Esophagus mucosa (tissue), 1 donor: ENCODE results near the gene TENM4. TPM values are rescaled to one million over a fixed set of nuclear protein-coding genes. Genes with fewer than 3 reads are reported as not detected.

Source experiments
- ATAC-seq: fragments of 200-7000 bp; cut with Tn5 transposase; one replicate; pipeline ENCODE4 v1.9.1; 2020
- total RNA-seq: library from RNA; stranded (reverse); gene quantifications from one replicate; pipeline ENCODE4 v1.2.4, GENCODE V29; 2023
- donor health status: DM: yes; HTN: yes; CAD: no.

TENM4 gene
- total RNA-seq, 1 donor from 2014 or later, result 21.8 TPM

DNA sequence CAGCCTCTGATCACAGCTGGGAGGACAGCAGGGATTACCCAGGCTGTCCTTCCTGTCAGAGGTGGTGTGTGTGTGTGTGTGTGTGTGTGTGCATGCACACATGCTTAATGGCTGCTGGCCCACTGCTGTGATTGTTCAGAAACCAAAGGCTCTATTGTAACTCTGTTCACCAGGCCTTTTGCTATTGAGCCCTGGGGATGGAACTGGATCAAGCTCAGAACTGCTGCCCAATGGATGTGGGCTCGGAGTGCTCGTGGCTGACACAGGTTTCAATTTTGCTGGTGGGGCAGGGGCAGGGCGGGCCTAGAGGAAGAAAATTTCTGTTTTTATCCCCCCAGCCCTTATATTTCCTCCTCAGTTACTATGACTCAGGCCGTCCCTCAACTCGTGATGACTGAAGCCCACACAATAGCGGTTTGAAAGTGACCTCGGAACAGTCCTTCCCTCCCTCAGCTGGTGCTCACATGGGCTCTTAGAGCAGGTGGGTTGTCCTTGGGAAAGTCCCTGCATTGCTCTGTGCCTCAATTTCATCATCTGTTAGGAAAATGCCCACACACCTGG, 359.3 kb downstream of the TENM4 start:
- ATAC-seq, result no peak

DNA sequence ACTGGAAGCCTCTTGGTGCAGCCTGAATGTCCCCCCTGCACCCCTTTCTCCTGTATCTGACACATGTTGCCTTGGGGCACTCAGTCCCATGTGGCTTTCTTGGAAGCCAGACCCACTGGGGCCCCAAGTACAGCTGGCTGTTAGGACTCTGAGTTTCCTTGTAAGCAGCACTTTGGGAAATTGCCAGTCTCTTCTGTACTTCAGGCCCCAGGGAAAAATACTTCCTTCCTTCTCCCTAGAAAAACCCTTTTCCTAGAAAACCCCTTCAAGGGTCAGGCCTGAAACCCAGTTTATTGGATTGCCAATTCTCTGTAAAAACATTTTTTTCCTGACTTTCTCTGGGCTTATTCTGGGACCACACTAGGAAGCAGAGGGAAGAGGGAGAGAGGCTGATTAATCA, 360.3 kb downstream of the TENM4 start:
- ATAC-seq, result no peak

DNA sequence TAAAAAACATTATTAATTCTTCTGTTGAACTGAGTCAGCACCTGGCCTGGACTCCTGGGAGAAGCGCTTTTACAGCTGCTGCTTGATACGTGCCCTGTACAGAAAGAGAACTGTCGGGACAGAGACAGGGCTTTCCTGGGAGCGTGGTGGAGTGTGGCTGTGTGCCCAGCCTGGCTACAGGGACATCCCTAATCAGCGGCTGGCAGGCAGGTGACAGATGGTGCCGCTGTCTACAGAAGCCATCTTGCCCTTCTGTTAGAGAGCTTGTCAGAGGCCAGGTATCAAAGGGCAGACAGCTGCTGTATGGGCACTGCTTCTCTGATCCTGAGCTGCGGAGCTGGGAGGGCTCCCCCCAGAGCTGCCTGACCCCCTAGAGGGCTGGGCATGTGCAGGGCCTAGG, 361.8 kb downstream of the TENM4 start:
- ATAC-seq, result peak; percentile 31

DNA sequence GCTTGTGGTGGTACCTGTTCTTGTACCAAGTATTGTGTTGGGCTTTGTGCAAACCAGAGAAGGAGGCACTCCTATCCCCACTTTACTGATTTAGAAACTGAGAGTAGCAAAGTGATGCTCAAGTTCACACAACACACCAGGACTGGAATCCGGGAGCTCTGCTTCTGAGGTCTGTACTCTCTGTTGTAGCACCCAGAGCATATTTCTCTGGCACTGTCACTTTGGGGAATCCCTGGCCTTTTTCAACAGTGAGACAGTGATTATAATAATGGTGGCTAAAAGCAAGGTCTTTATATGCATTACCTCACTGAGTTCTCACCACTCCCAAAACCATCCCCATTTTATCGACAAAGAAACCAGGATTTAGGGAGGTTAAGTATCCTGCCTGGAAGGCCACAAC, 362.4 kb downstream of the TENM4 start:
- ATAC-seq, result no peak

DNA sequence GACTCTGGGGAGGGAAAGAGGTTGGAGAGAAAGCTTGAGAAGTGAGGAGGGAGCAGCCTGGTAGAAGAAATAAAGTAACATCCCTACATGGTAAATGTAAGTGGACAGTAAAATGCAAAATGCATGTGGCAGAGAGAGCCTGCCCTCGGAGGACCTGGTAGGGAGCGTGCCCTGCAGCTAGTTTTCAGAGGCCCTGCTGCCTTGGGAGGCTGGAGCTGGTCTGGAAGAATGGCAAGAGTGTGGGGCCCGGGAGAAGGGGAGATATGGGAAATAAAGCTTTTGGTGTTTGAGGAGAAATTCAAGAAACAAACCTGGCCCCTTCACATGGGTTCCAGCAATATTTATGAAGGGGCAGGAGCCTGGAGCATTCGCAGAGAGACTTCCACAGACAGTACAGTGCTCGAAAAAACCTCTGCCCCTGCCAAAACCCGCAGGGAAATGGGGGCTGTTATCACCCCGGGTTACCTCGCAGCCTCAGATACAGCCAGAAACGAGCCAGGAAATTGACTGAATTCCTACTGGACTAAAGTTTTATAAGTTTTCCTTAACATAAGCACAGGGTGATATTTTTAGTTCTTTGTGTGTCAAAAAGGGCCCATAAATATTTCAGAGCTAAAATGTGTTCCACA, 363.0 kb downstream of the TENM4 start:
- no peak for ATAC-seq

DNA sequence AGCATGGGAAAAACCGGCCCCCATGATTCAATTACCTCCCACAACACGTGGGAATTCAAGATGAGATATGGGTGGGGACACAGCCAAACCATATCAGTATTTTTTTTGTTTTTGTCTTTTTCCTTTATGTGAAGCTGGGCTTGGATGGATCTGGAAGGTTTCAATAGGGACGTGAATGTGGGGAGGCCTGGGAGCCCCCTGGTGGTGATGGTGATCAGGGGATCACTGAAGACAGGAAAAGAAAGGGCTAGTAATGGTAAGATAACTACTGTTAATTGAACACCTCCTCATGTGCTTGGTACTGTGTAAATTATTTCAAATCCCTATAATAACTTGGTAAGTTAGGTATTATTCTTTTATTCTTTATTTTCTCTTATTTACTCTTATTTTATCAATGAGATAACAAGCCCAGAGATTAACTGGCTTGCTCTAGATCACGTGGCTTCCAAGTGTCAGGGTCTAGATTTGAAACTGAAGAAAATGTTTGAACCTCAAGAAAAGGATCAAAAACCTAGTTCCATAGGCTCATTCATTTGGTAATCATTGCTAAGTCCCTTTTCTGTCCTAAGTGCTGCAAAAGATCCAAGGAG, 364.2 kb downstream of the TENM4 start:
- no peak for ATAC-seq

DNA sequence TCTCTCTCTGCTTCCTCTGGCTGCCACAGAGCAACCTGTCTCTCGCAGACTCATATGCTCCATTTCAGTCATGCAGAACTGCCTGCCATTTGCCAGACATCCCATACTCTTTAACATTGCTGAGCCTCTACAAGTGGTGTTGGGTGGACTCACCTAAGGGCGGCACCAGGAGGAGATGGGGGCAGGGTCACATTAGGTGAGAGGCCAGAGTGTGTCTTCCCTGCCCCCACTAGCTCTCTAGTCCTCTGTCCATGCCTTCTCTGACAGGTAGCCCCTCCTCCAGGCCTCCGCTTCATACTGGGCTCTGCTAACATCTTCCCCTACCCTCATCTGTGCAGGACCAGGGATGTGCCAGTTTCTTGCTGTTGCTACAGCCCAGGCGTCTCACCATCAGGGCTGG, 366.3 kb downstream of the TENM4 start:
- no peak for ATAC-seq

DNA sequence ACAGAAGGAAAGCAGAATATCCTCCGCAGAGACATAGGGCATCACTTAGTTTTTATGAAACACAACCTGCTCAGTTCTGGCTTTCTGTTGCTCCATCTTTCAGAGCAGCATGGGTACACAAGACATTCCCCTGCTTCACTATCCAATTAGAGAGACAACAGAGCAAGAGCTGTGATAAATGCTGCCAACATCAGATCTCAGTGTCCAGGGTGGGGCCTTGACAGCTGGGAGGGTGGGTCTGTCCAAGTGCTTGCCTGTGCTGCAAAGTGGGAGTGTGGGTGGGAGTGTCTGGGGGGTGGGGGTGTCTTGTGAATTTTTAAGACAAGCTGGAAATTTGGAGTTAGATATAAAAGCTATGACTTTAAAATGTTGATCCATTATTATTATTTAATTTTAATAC, 369.6 kb downstream of the TENM4 start:
- no peak for ATAC-seq

DNA sequence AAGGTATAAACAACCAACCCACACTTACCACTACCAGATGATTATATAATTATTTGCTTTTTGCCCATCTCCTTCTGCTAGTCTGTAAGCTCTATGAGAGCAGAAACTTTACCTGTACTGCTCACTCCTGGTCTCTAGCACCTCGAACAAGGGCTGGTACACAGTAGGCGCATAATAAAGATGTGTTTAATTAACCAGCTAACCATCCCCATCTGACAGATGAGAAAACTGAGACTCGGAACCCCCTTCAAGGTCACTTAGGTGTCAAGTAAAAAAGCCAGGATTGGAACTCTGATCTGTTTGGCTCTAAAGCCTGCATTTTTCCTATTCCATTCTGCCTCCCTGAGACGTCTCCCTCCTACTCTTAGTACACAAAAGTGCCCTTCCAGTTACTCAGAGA, 370.3 kb downstream of the TENM4 start:
- no peak for ATAC-seq

DNA sequence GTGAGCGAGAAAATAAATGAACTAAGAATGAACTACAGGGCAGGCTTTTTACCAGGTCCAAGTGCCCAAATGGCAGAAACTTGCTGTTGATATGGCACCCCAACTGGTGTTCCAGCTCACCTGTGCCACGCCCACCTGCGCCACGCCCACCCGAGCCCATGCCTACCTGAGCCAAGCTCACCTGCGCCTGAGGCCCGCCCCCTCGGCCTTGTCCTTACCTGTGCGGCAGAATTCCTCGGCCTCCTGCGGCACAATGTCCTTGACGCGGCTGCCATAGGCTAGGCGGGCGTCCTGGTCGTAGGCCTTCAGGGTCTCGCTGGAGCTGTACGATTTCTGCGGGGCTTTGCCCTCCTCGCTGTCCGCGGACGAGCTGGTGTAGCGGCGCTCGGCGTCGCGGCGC, 371.3 kb downstream of the TENM4 start:
- ATAC-seq, result no peak

DNA sequence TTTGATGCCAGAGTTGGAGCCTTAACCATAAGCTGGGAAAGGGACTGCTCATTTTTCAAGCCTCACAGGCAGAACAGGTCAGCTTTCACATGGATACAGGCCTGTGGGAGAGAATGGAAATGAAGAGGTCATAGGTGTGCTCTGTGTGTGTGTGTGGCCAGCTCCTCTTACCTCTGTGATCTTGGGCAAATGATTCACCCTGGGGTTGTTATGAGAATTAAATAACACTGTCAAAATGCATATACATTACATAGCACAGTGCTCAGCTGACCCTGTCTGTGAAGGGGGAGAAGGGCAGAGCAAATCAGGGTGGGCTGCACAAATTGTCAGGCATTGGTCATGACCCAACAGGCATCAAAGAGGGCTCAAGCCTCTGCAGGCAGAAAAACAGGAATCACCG, 372.5 kb downstream of the TENM4 start:
- no peak for ATAC-seq

DNA sequence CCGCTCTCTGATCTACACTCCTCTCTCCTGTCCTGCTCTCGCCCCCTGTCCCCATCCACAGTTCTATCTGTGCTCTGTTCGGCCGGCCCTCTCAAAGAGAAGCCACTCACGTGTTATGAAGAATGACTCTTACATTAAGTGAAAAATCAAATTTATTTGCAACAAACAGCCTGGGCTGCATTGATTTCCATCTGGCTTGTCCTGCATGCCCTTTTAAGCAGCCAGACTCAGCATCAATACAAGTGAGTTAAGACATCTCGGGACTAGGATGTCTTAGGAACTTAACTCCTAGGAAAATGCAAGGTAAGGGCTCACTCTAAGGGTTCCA, 373.5 kb downstream of the TENM4 start:
- ATAC-seq, result no peak

DNA sequence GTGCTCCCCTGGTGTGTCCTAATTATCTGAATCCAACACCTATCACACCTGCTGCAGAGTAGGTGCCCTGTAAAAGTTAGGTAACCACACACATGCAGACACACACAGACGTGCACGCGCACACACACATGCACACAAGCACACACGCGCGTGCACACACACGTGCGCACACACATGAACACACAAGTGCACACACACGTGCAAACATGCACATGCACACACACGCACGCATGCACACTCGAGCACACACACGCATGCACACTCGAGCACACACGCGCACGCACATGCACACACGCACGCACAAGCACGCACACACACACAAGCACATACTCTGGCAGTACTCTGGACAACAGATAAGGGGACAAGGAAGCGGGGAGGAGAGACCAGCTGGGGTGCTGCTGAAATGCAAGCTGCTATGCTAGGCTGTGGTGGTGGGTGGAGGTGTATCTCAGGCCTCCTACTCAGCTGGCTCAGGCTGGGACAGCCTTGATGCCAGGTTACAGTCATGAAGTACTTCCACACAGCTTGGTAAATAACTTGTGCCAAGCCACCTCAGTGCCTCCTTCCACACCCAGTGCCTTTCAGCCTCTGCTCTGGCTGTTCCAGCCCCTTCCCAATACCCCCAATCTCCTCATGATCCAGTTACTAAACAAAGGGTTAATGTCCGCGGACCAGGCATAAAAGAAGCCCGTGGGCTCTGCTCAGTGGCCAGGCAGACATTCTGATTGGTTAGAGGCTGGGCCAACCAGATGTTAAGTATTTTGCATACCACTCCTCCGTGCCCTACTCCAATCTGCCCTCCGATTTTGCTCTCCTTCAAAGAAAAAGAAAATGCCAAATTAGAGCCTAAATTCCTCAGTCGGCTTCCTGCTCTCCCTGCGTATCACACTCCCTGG, 374.1 kb downstream of the TENM4 start:
- ATAC-seq, result no peak

DNA sequence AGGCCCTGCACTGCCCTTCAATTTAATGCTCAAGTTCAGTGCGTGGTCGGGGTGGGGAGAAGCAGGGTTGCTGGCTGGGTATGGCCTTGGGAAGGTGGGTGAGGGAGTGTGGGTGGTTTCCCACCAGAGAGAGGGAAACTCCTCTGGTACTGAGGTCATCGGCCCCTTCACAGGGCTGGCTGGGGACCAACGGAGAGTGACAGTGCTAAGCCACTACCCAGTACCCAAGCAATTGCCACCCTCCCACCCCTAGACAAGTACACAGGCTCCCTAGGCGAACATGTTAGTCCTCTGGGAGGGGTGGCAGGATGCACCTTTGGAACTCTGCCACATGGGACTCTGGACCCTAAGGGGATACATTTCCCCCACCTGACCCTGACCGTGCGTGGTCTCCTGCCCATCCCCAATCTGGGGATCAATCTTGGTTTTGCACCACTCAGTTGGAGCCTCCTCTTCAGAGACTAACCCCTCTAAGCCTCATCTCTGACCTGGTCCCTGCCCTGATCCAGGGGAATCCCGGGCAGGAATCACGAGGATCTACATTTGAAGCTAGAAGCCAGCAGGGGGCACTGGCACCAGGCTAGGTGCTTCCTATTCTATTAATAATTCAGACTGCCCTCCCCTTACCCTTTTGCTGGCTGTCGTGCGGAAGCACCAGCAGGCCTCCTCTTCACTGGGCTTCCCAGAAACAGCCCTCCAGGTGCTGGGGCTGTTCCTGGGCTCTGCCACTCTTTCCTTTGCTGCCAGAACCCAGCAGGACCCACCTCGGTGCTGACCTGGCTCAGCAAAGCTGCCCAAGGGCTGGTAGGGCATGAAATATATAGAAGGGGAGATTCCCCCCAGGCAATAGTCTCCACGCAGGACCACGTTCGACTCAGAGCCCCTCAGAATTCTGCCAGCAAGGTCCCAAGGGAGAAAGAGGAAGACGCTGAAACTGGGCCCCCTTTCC, 377.7 kb downstream of the TENM4 start:
- ATAC-seq, result peak; percentile 44

DNA sequence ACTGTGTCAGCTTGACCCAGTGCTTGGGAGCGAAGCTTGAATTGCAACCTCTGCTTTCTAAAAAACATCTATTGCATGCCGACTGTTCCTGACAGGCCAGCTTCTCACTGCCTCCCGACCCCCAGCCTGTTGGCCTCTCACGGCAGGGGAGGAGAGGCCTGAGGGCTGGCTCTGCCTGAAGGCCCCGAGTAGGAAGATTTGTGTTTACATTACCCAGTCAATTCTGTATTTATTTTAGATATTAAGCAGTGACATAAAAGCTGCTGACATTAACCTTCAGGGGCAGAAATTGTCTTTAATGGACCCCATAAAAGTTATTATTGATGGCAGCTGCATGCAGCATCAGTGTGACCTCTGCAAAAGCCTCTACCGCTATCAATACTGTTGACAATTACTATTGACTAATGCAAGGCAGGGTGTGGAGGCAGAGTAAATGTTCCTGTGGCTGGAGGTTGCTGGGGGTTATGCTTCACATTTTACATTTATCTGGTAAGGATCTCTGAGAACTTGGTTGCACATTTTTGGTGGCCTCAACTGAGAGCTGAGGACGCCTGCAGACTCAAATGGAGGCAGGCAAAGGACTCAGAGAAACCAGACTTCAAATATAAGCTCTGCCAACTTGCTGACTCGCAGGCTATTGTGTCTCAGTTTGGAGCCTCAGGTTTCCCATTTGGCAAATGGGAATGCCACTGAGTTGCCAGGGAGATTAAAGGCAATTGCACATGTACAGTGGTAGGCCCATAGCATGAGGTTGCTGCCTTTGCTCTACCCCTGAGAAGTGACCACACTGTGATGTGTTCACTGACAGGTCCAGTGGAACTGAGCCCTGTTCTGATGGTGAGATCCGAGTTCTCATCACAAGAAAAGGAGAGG, 380.5 kb downstream of the TENM4 start:
- no peak for ATAC-seq

DNA sequence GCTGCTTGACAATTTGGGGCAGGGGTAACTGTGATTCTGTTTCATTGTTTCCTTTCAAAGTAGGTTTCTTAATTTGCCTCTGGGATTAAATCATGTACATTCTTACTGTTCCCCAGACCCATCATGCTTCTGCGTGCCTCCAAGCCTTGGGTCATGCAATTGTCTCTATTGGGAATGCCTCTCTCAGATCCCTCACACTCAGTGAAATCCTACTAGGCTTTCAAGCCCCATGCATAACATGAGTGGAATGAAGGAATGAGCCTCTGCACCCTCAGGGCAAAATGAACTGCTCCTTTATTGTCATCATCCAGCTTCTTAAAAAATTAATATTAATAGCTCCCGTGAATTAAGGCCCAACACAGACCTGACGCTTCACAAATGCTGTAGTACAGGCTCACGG, 381.7 kb downstream of the TENM4 start:
- ATAC-seq, result no peak

DNA sequence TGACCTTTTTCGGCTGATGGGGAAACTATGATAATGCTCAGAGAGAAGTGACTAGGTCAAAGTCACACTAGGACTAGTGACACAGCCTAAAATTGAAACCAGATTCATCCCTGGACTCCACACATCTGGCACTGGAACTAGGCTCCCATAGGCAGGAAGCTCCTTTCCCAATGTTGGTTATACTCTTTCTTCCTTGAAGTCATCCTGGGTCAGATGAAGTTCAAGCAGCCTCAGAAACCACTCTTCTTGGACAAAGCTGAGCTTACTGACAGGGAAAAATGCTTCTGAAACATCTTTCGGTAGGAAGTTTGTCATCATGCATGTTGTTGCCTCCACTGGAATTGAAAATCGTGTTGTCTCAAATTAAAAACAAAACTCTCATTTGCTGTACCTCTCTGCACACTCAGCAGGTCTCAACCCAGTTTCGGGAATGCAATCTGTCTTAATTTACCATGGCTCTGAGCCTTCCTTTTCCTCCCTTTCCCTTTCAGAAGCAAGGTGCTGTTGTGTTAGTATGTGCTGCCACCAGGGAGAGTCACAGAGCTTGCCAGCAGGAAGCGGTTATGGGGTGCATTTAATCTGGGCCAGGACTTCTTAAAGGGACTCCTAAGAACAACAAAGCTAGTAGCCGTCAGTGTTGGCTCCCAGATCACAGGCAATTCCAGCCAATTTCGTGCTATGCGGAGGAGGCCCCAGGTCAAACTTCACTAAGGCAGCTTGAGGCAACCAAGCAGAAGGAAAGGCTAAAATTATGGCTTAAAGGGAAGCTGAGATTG, 384.8 kb downstream of the TENM4 start:
- ATAC-seq, result no peak

DNA sequence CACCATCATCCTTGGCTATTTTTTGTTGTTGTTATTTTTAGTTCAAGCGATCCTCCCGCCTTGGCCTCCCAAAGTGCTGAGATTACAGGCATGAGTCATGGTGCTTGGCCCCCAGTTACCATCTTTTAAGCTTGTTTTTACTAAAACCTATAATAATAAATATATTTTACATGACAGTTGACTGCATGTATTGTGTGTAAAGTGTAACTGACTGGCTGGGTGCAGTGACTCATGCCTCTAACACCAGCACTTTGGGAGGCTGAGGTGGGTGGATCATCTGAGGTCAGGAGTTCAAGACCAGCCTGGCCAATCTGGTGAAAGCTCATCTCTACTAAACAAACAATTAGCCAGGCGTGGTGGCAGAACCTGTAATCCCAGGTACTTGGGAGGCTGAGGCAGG, 386.2 kb downstream of the TENM4 start:
- peak; percentile 70 for ATAC-seq

DNA sequence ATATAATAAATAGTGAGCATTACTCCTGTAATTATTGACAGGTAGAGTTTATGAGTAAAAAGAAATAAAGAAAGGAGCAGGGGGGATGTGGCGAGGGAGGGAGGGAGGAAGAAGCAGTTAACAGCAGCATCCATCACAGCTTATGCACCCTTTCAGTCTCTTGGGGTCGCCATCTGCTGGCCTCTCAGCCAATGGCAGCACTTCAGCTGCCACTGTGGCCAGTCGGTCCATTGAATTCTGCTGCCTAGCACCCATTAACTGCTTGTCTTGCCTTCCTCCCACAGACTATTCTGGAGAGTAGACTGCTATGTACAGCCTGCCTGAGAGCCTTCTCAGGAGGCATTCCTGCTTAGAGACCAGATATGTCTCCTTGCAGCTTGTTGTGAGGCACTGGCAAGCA, 388.3 kb downstream of the TENM4 start:
- ATAC-seq, result no peak

DNA sequence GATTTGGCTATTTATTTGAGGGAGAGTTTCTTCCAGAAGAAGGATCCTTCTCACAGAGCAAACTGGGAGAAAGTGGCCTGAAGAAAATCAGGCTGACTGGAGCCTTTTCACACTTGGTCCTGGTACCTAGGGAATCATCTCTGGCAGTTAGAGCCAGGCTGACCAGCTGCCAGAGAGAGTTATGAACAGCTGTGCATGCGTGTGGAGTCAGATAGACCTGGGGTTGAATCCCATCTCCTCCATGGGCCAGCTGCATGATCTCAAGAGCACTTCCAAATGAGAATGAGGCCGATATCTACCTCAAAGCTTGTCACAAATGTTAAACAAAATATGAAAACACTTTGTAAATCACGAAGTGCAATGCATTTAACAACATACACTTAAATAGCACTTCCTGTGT, 390.0 kb downstream of the TENM4 start:
- no peak for ATAC-seq

DNA sequence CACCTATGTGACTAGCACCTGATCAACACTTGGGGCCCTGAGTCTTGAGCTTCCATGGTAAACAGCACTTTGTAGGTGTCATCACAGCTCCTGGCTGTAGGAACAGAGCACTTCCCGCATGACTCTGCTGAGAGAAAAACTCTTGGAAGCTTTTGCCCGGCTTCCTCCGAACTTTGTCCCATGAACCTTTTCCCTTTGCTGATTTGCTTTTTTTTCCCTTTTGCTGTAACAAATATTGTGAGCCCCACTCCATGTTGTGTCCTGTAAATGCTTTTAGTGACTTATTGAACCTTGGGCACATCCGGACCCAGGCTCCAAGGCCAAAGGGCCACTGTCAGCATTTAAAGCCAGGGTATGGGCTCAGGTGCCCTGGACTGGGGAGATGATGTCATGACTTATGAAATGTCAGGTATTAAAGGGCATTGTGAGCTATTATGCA, 391.1 kb downstream of the TENM4 start:
- ATAC-seq, result no peak
